CD4-positive, alpha-beta T cell (primary cell): ENCODE measurements around the gene HMOX1. TPM values are rescaled to one million over a fixed set of nuclear protein-coding genes. Genes with fewer than 3 reads are reported as not detected.

Experiments used
- ATAC-seq: fragments of 200-7000 bp; cut with Tn5 transposase; one replicate; pipeline ENCODE4 v1.10.0; 2022; ENCODE audit warnings: mild to moderate bottlenecking; ENCODE audit not compliant: poor library complexity
- CTCF ChIA-PET: fragments of 350-600 bp; sonication (Branson Sonifier 250); formaldehyde crosslinking; loops from one replicate; lab custom pipeline; 2021; ENCODE audit warnings: antibody characterized with exemption, inconsistent platforms; lab: Charles Lee
- POLR2A ChIA-PET: fragments of 350-600 bp; sonication (Branson Sonifier 250); formaldehyde crosslinking; loops from one replicate; lab custom pipeline; 2021; ENCODE audit warnings: antibody characterized with exemption, inconsistent platforms; lab: Charles Lee
- DNase-seq, 14 experiments: peaks; one replicate each; pipeline ENCODE4 v3.0.0-alpha.2; 2013 to 2020; ENCODE audit warnings: mixed read lengths in 2 of 14
- H3K27ac ChIP-seq, 2 donors: one replicate each; pipeline versions ENCODE4 v1.5.1 to v1.7.0; 2013; ENCODE audit warnings: low read length in 2 of 2, low read depth in 1 of 2, mild to moderate bottlenecking in 1 of 2
- H3K27me3 ChIP-seq, 2 experiments: 1 replicate in 1 of 2; 2 replicates in 1 of 2; pipeline versions ENCODE4 v1.6.1 to v1.7.0; 2013; ENCODE audit warnings: low read length in 2 of 2, control low read depth in 1 of 2, mild to moderate bottlenecking in 1 of 2, moderate library complexity in 1 of 2; ENCODE audit not compliant: insufficient read depth in 2 of 2, control insufficient read depth in 1 of 2
- H3K36me3 ChIP-seq: one replicate; pipeline ENCODE4 v1.6.1; 2013; ENCODE audit warnings: low read length, control low read depth; ENCODE audit not compliant: insufficient read depth
- H3K4me1 ChIP-seq: one replicate; pipeline ENCODE4 v1.6.1; 2013; ENCODE audit warnings: low read length, control low read depth; ENCODE audit not compliant: insufficient read depth
- H3K4me3 ChIP-seq: one replicate; pipeline ENCODE4 v1.5.1; 2013; ENCODE audit warnings: mild to moderate bottlenecking, low read length, moderate library complexity
- H3K9me3 ChIP-seq, 2 experiments: 1 replicate in 1 of 2; 2 replicates in 1 of 2; pipeline versions ENCODE4 v1.6.1 to v1.7.0; 2013; ENCODE audit warnings: low read length in 2 of 2, mild to moderate bottlenecking in 2 of 2, control low read depth in 1 of 2, moderate library complexity in 1 of 2; ENCODE audit not compliant: control insufficient read depth in 1 of 2, insufficient read depth in 1 of 2
- H3K27ac Mint-ChIP-seq: one replicate; pipeline ENCODE4 v1.8.0; 2020; ENCODE audit warnings: mixed read lengths
- H3K27me3 Mint-ChIP-seq: one replicate; pipeline ENCODE4 v1.8.0; 2021; ENCODE audit warnings: mixed read lengths
- H3K36me3 Mint-ChIP-seq: one replicate; pipeline ENCODE4 v1.8.0; 2021; ENCODE audit warnings: low read depth, mixed read lengths
- H3K4me1 Mint-ChIP-seq: one replicate; pipeline ENCODE4 v1.8.0; 2021; ENCODE audit warnings: low read depth, mixed read lengths
- H3K4me3 Mint-ChIP-seq: one replicate; pipeline ENCODE4 v1.8.0; 2020; ENCODE audit warnings: mild to moderate bottlenecking, mixed read lengths
- H3K9me3 Mint-ChIP-seq: one replicate; pipeline ENCODE4 v1.8.0; 2020; ENCODE audit warnings: mixed read lengths
- CTCF ChIP-seq: fragments of 200-600 bp; IDR thresholded peaks from one replicate; pipeline ENCODE4 v1.8.0; 2022; ENCODE audit warnings: antibody characterized with exemption, mild to moderate bottlenecking
- intact Hi-C, 2 experiments: fragments of 100-400 bp; cut with DNase I in 1 of 2; cut with micrococcal nuclease in 1 of 2; formaldehyde crosslinking; loops; one replicate each; pipeline versions ENCODE4 v1.15.1 to v1.9.0; 2023 to 2025; cut with DNase I, micrococcal nuclease
- total RNA-seq, 174 experiments: library from RNA in 2 of 174; stranded (reverse) in 2 of 174; gene quantifications; one replicate each; pipeline ENCODE4 v1.2.3 and lab custom pipeline; 2021 to 2026

The HMOX1 gene
- total RNA-seq, 2 experiments from 2014 or later = 1.1 to 1.5 TPM

GRCh38 chr22:35373781-35374180 is 7.1 kb upstream of the HMOX1 start:
- Mint-ChIP-seq H3K9me3 (no peaks in the 10 kb centered on the region), H3K4me1 (peaks cover 18% of the 10 kb centered on the region), H3K4me3 (no peak overlapping the region), H3K36me3 (peaks cover 4% of the 10 kb centered on the region), H3K27me3 (peaks cover 26% of the 10 kb centered on the region), H3K27ac (no peak overlapping the region)
- H3K36me3 ChIP-seq = no peaks in the 10 kb centered on the region
- no peak for ATAC-seq
- DNase-seq = no peak
- peaks cover 21% of the 10 kb centered on the region for H3K4me1 ChIP-seq
- H3K27ac ChIP-seq = no peak overlapping the region
- H3K9me3 ChIP-seq = no peaks in the 10 kb centered on the region
- H3K4me3 ChIP-seq = no peak overlapping the region
- intact Hi-C loops = no loop called here
- ChIA-PET POLR2A (no interaction called here), CTCF (no interaction called here)
- TF ChIP-seq CTCF = no peak
- peaks cover 0 to 2% of the 10 kb centered on the region in 2 experiments for H3K27me3 ChIP-seq

GRCh38 chr22:35375031-35375430 is 5.9 kb upstream of the HMOX1 start:
- H3K27me3 Mint-ChIP-seq = peaks cover 16% of the 10 kb centered on the region
- H3K4me3 Mint-ChIP-seq = no peak overlapping the region
- ATAC-seq (no peak), DNase-seq (peak in 1 of 14 experiments; percentile 26)
- H3K9me3 Mint-ChIP-seq = no peaks in the 10 kb centered on the region
- peaks cover 4% of the 10 kb centered on the region for H3K36me3 Mint-ChIP-seq
- POLR2A ChIA-PET = no interaction called here
- H3K4me1 Mint-ChIP-seq = peaks cover 18% of the 10 kb centered on the region
- Histone ChIP-seq H3K27me3 (peaks cover 0 to 2% of the 10 kb centered on the region in 2 experiments), H3K4me3 (no peak overlapping the region), H3K9me3 (no peaks in the 10 kb centered on the region), H3K27ac (no peak overlapping the region), H3K36me3 (no peaks in the 10 kb centered on the region), H3K4me1 (peaks cover 21% of the 10 kb centered on the region)
- CTCF ChIA-PET = no interaction called here
- intact Hi-C loops = no loop called here
- no peak for TF ChIP-seq CTCF
- no peak overlapping the region for H3K27ac Mint-ChIP-seq

- Histone ChIP-seq H3K27ac (no peak overlapping the region), H3K27me3 (peaks cover 0 to 7% of the 10 kb centered on the region in 2 experiments), H3K9me3 (no peaks in the 10 kb centered on the region), H3K4me3 (no peak overlapping the region), H3K36me3 (no peaks in the 10 kb centered on the region), H3K4me1 (peaks cover 22% of the 10 kb centered on the region)
- peaks cover 4% of the 10 kb centered on the region for H3K36me3 Mint-ChIP-seq
- TF ChIP-seq CTCF = no peak
- H3K27ac Mint-ChIP-seq = no peak overlapping the region
- peaks cover 18% of the 10 kb centered on the region for H3K4me1 Mint-ChIP-seq
- H3K9me3 Mint-ChIP-seq = no peaks in the 10 kb centered on the region
- intact Hi-C loops = no loop called here
- ChIA-PET POLR2A (no interaction called here), CTCF (interaction anchor here (1.5 kb wide), 1 partner anchor 46 kb away, joined by 3 read pairs; no protein-coding TSS in a partner anchor)
- ATAC-seq (no peak), DNase-seq (no peak)
- H3K4me3 Mint-ChIP-seq = no peak overlapping the region
- H3K27me3 Mint-ChIP-seq = peaks cover 12% of the 10 kb centered on the region
Measured at GRCh38 chr22:35375526-35375925, 5.4 kb upstream of the HMOX1 start.
